ENCODE measurements around the gene FLRT2. TPM values are rescaled to one million over a fixed set of nuclear protein-coding genes. Genes with fewer than 3 reads are reported as not detected.

FLRT2 gene
- total RNA-seq, 1 experiment from 2014 or later, result 13.2 TPM

GRCh38 chr14:85528897-85529631 is 880 bp upstream of the FLRT2 start:
- ATAC-seq (no peak), DNase-seq (ENCODE audit: low spot score) (no peak)
- no peak for TF ChIP-seq ZNF121 (CRISPR knock-in tag; IDR thresholded peaks at IDR 0.05)
- TF ChIP-seq ZNF317 (CRISPR knock-in tag; IDR thresholded peaks at IDR 0.05; ENCODE audit: borderline replicate concordance, low read depth), result no peak
- TF ChIP-seq EMX1 (CRISPR knock-in tag; IDR thresholded peaks at IDR 0.05), result no peak
- TF ChIP-seq ZNF425 (CRISPR knock-in tag; conservative IDR thresholded peaks at IDR 0.05), result no peak
- TF ChIP-seq CBFB (CRISPR knock-in tag; IDR thresholded peaks at IDR 0.05; ENCODE audit: low read depth), result no peak
- no peak for TF ChIP-seq RORB (CRISPR knock-in tag; IDR thresholded peaks at IDR 0.05)
- TF ChIP-seq ZBTB43 (CRISPR knock-in tag; IDR thresholded peaks at IDR 0.05), result no peak
- no peak for TF ChIP-seq E2F5 (CRISPR knock-in tag; IDR thresholded peaks at IDR 0.05)
- ChIA-PET POLR2A (interaction anchor here (0.9 kb wide), 1 partner anchor 19 kb away, joined by 3 read pairs; no protein-coding TSS in a partner anchor), CTCF (interaction anchor here (0.6 to 2.0 kb wide), 9 partner anchors 9 to 509 kb away, joined by 3 to 8 read pairs (median 3); no protein-coding TSS in a partner anchor)
- Mint-ChIP-seq H3K36me3 (no peaks in the 10 kb centered on the region), H3K4me3 (peak overlapping the region; percentile 91), H3K27ac (no peak overlapping the region), H3K9me3 (no peaks in the 10 kb centered on the region), H3K27me3 (ENCODE audit: low read depth) (peaks cover 61% of the 10 kb centered on the region), H3K4me1 (peaks cover 56% of the 10 kb centered on the region)

GRCh38 chr14:85530626-85531025 is 682 bp downstream of the FLRT2 start:
- Mint-ChIP-seq H3K27me3 (ENCODE audit: low read depth) (peaks cover 76% of the 10 kb centered on the region), H3K4me1 (peaks cover 60% of the 10 kb centered on the region), H3K4me3 (peak overlapping the region; percentile 91), H3K9me3 (no peaks in the 10 kb centered on the region), H3K27ac (no peak overlapping the region), H3K36me3 (no peaks in the 10 kb centered on the region)
- ChIA-PET POLR2A (interaction anchor here (0.7 kb wide), 1 partner anchor 368 kb away, joined by 3 read pairs; no protein-coding TSS in a partner anchor), CTCF (no interaction called here)
- DNase-seq (ENCODE audit: low spot score) (no peak), ATAC-seq (no peak)
- no peak for TF ChIP-seq CTCF (IDR thresholded peaks at IDR 0.05)
- no peak for TF ChIP-seq TCF7 (CRISPR knock-in tag; IDR thresholded peaks at IDR 0.05; ENCODE audit: low read depth)
- TF ChIP-seq NFATC4 (CRISPR knock-in tag; IDR thresholded peaks at IDR 0.05), result no peak
- TF ChIP-seq ZNF263 (CRISPR knock-in tag; IDR thresholded peaks at IDR 0.05; ENCODE audit: low read depth), result no peak

GRCh38 chr14:85531141-85531586 is 1.2 kb downstream of the FLRT2 start:
- ATAC-seq, result peak; percentile 2
- no peaks in the 10 kb centered on the region for H3K9me3 Mint-ChIP-seq
- H3K4me1 Mint-ChIP-seq, result peaks cover 60% of the 10 kb centered on the region
- CTCF ChIA-PET, result interaction anchor here (1.0 kb wide), 1 partner anchor 81 kb away, joined by 3 read pairs; no protein-coding TSS in a partner anchor
- peak; percentile 62 for DNase-seq (ENCODE audit: low spot score)
- no peaks in the 10 kb centered on the region for H3K36me3 Mint-ChIP-seq
- H3K27ac Mint-ChIP-seq, result no peak overlapping the region
- TF ChIP-seq KAT7 (CRISPR knock-in tag; IDR thresholded peaks at IDR 0.05; ENCODE audit: borderline replicate concordance) (peak; percentile 54; the same call in 1 of the 2 replicates), JAZF1 (CRISPR knock-in tag; IDR thresholded peaks at IDR 0.05) (no peak), PRDM15 (CRISPR knock-in tag; IDR thresholded peaks at IDR 0.05) (peak; percentile 72), CREB1 (CRISPR knock-in tag; IDR thresholded peaks at IDR 0.05) (no peak), SOX15 (CRISPR knock-in tag; IDR thresholded peaks at IDR 0.05) (no peak), FOXP1 (CRISPR knock-in tag; IDR thresholded peaks at IDR 0.05; ENCODE audit: borderline replicate concordance) (0 out of 2 replicates have a peak, but pooled peaks have one; percentile 8), JUN (CRISPR knock-in tag; IDR thresholded peaks at IDR 0.05) (no peak), ESRRA (CRISPR knock-in tag; IDR thresholded peaks at IDR 0.05; ENCODE audit: borderline replicate concordance) (0 out of 2 replicates have a peak, but pooled peaks have one; percentile 35)
- POLR2A ChIA-PET, result interaction anchor here (0.8 to 0.9 kb wide), 2 partner anchors 45 to 46 kb away, joined by 3 read pairs; no protein-coding TSS in a partner anchor
- H3K4me3 Mint-ChIP-seq, result peak overlapping the region; percentile 91
- H3K27me3 Mint-ChIP-seq (ENCODE audit: low read depth), result peaks cover 82% of the 10 kb centered on the region
